HepG2 (cell line): ENCODE measurements around the gene JAKMIP2. TPM values are rescaled to one million over a fixed set of nuclear protein-coding genes. Genes with fewer than 3 reads are reported as not detected.

ENCODE experiments used
- ATAC-seq: fragments of 200-7000 bp; cut with Tn5 transposase; 3 replicates; pipeline ENCODE4 v1.9.1; 2020; ENCODE audit warnings: mild to moderate bottlenecking, moderate library complexity
- BruUV-seq: library from RNA; stranded (reverse); fragments of 400-500 nt; replicated peaks from 2 replicates; lab custom pipeline; 2021; lab: Mats Ljungman, UMichigan
- CTCF ChIA-PET: fragments of 300-600 bp; formaldehyde crosslinking; extraction: SDS; loops from one replicate; lab custom pipeline; 2021; ENCODE audit warnings: low total read pairs, inconsistent platforms, low intra/inter-chr PET ratio; lab: Yijun Ruan, JAX
- POLR2A ChIA-PET: fragments of 350-600 bp; sonication (Branson Sonifier 250); formaldehyde crosslinking; loops from one replicate; lab custom pipeline; 2020; ENCODE audit warnings: antibody characterized with exemption, inconsistent platforms; lab: Yijun Ruan, JAX
- DNase-seq: peaks from one replicate; pipeline ENCODE4 v3.0.0-alpha.2; 2015; ENCODE audit warnings: low spot score
- FAIRE-seq: peaks from 3 replicates; lab custom pipeline; 2011; peaks lifted over from hg19 to GRCh38; lab: Jason Lieb, UNC
- H2AFZ ChIP-seq: one replicate; pipeline ENCODE4 v1.6.1; 2011; ENCODE audit warnings: low read length, inconsistent platforms
- H3K27ac ChIP-seq: fragments of 300-600 bp; 3 replicates; pipeline ENCODE4 v1.8.0; 2011; ENCODE audit warnings: mixed run types, mild to moderate bottlenecking, mixed read lengths, low read length, inconsistent platforms; ENCODE audit not compliant: insufficient read depth; ENCODE audit errors: extremely low read length
- H3K27me3 ChIP-seq, 2 experiments: fragments of 200-600 bp in 1 of 2; 2 replicates in 1 of 2; 3 replicates in 1 of 2; pipeline versions ENCODE4 v1.6.0 to v1.8.0; 2011; ENCODE audit warnings: low read length in 2 of 2, mild to moderate bottlenecking in 2 of 2, moderate library complexity in 2 of 2, inconsistent platforms in 1 of 2; ENCODE audit not compliant: insufficient read depth in 2 of 2, control insufficient read depth in 1 of 2
- H3K36me3 ChIP-seq, 2 experiments: fragments of 200-600 bp in 1 of 2; replicated peaks in 1 of 2; 2 replicates in 1 of 2; 3 replicates in 1 of 2; pipeline versions ENCODE4 v1.5.1 to v1.8.0; 2011; ENCODE audit warnings: low read length in 2 of 2, inconsistent platforms in 1 of 2; ENCODE audit not compliant: insufficient read depth in 2 of 2, control insufficient read depth in 1 of 2
- H3K4me1 ChIP-seq: 2 replicates; pipeline ENCODE4 v1.5.1; 2012; ENCODE audit warnings: low read length, inconsistent platforms; ENCODE audit not compliant: insufficient read depth
- H3K4me2 ChIP-seq: 2 replicates; pipeline ENCODE4 v1.6.0; 2011; ENCODE audit warnings: low read depth, low read length, inconsistent platforms
- H3K4me3 ChIP-seq, 3 experiments: fragments of 200-600 bp in 1 of 3; sonication (generic), shearing (Covaris generic) in 1 of 3; replicated peaks in 1 of 3; 2 replicates each; pipeline ENCODE4 v1.5.1; 2011 to 2016; ENCODE audit warnings: low read length in 3 of 3, inconsistent platforms in 2 of 3, low read depth in 2 of 3, mild to moderate bottlenecking in 2 of 3, control low read depth in 1 of 3, mixed read lengths in 1 of 3; ENCODE audit not compliant: insufficient read depth in 1 of 3
- H3K79me2 ChIP-seq: one replicate; pipeline ENCODE4 v1.6.1; 2011; ENCODE audit warnings: low read length, inconsistent platforms; ENCODE audit not compliant: insufficient read depth
- H3K9ac ChIP-seq: 2 replicates; pipeline ENCODE4 v1.6.0; 2011; ENCODE audit warnings: mild to moderate bottlenecking, low read depth, low read length, inconsistent platforms; ENCODE audit not compliant: insufficient read depth
- H3K9me3 ChIP-seq: 2 replicates; pipeline ENCODE4 v1.5.1; 2012; ENCODE audit warnings: mild to moderate bottlenecking, low read length
- H4K20me1 ChIP-seq: 2 replicates; pipeline ENCODE4 v1.6.0; 2011; ENCODE audit warnings: inconsistent platforms, mild to moderate bottlenecking, low read length, moderate library complexity; ENCODE audit not compliant: insufficient read depth
- ERF ChIP-seq: IDR thresholded peaks from 2 replicates; pipeline ENCODE4 v1.6.1; 2018; ENCODE audit warnings: missing biosample characterization, missing genetic modification reagents
- GABPA ChIP-seq, 2 experiments: IDR thresholded peaks; 2 replicates each; pipeline ENCODE4 v1.6.1; 2011 to 2016; ENCODE audit warnings: low read depth in 2 of 2, low read length in 1 of 2, missing biosample characterization in 1 of 2, missing genetic modification characterization in 1 of 2
- KLF13 ChIP-seq: sonication (generic); formaldehyde crosslinking; IDR thresholded peaks from 2 replicates; pipeline ENCODE4 v1.4.0; 2020; ENCODE audit warnings: mild to moderate bottlenecking, missing genetic modification reagents
- KLF6 ChIP-seq: IDR thresholded peaks from 2 replicates; pipeline ENCODE4 v1.8.0; 2016; ENCODE audit warnings: missing biosample characterization, missing genetic modification reagents
- NPAS2 ChIP-seq: sonication (generic); formaldehyde crosslinking; IDR thresholded peaks from 2 replicates; pipeline ENCODE4 v1.8.0; 2022; ENCODE audit warnings: mild to moderate bottlenecking, missing genetic modification reagents, borderline replicate concordance
- NR2F6 ChIP-seq, 2 experiments: IDR thresholded peaks; 2 replicates each; pipeline ENCODE4 v1.6.1; 2016; ENCODE audit warnings: antibody characterized with exemption in 1 of 2, mild to moderate bottlenecking in 1 of 2
- PRMT3 ChIP-seq: sonication (generic); formaldehyde crosslinking; IDR thresholded peaks from 2 replicates; pipeline ENCODE4 v1.8.1; 2022; ENCODE audit warnings: low read depth, mild to moderate bottlenecking, moderate library complexity, missing genetic modification reagents, borderline replicate concordance
- RBM39 ChIP-seq: fragments of 200-400 bp; formaldehyde crosslinking; IDR thresholded peaks from one replicate; pipeline ENCODE4 v1.6.1; 2018; ENCODE audit warnings: antibody characterized with exemption, mild to moderate bottlenecking, low read depth, low read length; ENCODE audit not compliant: poor library complexity, severe bottlenecking
- RFX1 ChIP-seq: fragments of 450-650 bp; IDR thresholded peaks from 2 replicates; pipeline ENCODE4 v1.6.1; 2017
- STAT5B ChIP-seq: sonication (generic); formaldehyde crosslinking; IDR thresholded peaks from 2 replicates; pipeline ENCODE4 v1.4.0; 2020; ENCODE audit warnings: missing genetic modification reagents
- TCF12 ChIP-seq, 2 experiments: fragments of 450-650 bp in 1 of 2; sonication (generic) in 1 of 2; formaldehyde crosslinking in 1 of 2; IDR thresholded peaks; 2 replicates each; pipeline versions ENCODE4 v1.6.1 to v1.8.0; 2017 to 2022; ENCODE audit warnings: antibody characterized with exemption in 1 of 2, mild to moderate bottlenecking in 1 of 2, missing genetic modification reagents in 1 of 2, moderate library complexity in 1 of 2
- TOPORS ChIP-seq: sonication (generic); formaldehyde crosslinking; IDR thresholded peaks from 2 replicates; pipeline ENCODE4 v1.8.0; 2023; ENCODE audit warnings: mild to moderate bottlenecking, missing genetic modification reagents
- ZBTB37 ChIP-seq: sonication (generic); formaldehyde crosslinking; IDR thresholded peaks from 2 replicates; pipeline ENCODE4 v1.4.0; 2020; ENCODE audit warnings: mild to moderate bottlenecking, missing genetic modification reagents
- ZMYM4 ChIP-seq: sonication (generic); formaldehyde crosslinking; IDR thresholded peaks from 2 replicates; pipeline ENCODE4 v1.8.1; 2023; ENCODE audit warnings: mild to moderate bottlenecking, missing genetic modification reagents
- ZNF33A ChIP-seq: sonication (generic); formaldehyde crosslinking; IDR thresholded peaks from 2 replicates; pipeline ENCODE4 v1.5.1; 2020; ENCODE audit warnings: missing genetic modification reagents, mild to moderate bottlenecking, moderate library complexity, borderline replicate concordance
- ZNF784 ChIP-seq: sonication (generic); formaldehyde crosslinking; IDR thresholded peaks from 2 replicates; pipeline ENCODE4 v1.5.1; 2020; ENCODE audit warnings: missing genetic modification reagents, mild to moderate bottlenecking, borderline replicate concordance
- ZSCAN21 ChIP-seq: sonication (generic); formaldehyde crosslinking; IDR thresholded peaks from 2 replicates; pipeline ENCODE4 v1.8.0; 2022; ENCODE audit warnings: mild to moderate bottlenecking, missing genetic modification reagents, moderate library complexity, borderline replicate concordance
- WGBS: methylation state at CpG from one replicate; pipeline ENCODE4 v1.1.6; 2017; ENCODE audit warnings: low lambda C conversion rate; 5-methylcytosine and 5-hydroxymethylcytosine counted together
- in situ Hi-C: cut with HindIII; loops from 2 replicates; pipeline ENCODE4 v1.10.0; 2017; ENCODE audit warnings: low pct_unique_long_range_greater_than_20kb; ENCODE audit not compliant: extremely low pct_ligation_motif_present
- intact Hi-C: fragments of 100-400 bp; cut with micrococcal nuclease; formaldehyde crosslinking; loops from one replicate; pipeline ENCODE4 v1.10.0; 2022; ENCODE audit not compliant: unreplicated experiment
- polyA plus RNA-seq, 8 experiments: library from polyadenylated mRNA; depleted of rRNA in 3 of 8; stranded (reverse) in 7 of 8; unstranded in 1 of 8; fragments of >200 nt; fragmentation: Illumina TruSeq in 4 of 8; extraction: Trizol in 4 of 8; gene quantifications; 2 replicates each; pipeline versions ENCODE4 v1.2.1 to v1.2.3, GENCODE V29; 2011 to 2016; ENCODE audit warnings: low read depth in 4 of 8, missing spikeins in 1 of 8, mixed read lengths in 1 of 8; ENCODE audit not compliant: insufficient read depth in 1 of 8
- total RNA-seq, 5 experiments: library from RNA; depleted of rRNA; stranded (reverse); fragments of >200 nt; fragmentation: Illumina TruSeq; extraction: Trizol; gene quantifications; 2 replicates each; pipeline ENCODE4 v1.2.3, GENCODE V29; 2016; ENCODE audit warnings: low read depth in 1 of 5

Gene JAKMIP2
- total and polyA plus RNA-seq, 2 of the 13 experiments (the other 11 are each of a cell fraction or from before 2014, with no cell fraction given), result 0.04 to 2.1 TPM

GRCh38 chr5:147767048-147767447, 15.5 kb downstream of the JAKMIP2 start:
- POLR2A ChIA-PET, result no interaction called here
- no peaks in the 10 kb centered on the region for H3K9me3 ChIP-seq
- no peak overlapping the region for H3K9ac ChIP-seq
- H3K4me3 ChIP-seq, result no peak overlapping the region
- no peaks in the 10 kb centered on the region for H3K4me1 ChIP-seq
- intact Hi-C loops, result no loop called here
- H3K4me2 ChIP-seq, result no peak overlapping the region
- 84% methylated on average over 4 of the region's 4 CpGs for WGBS
- no peak for TF ChIP-seq ZSCAN21 (CRISPR knock-in tag)
- TF ChIP-seq RBM39, result no peak
- TF ChIP-seq ZMYM4 (CRISPR knock-in tag), result no peak
- no peak for TF ChIP-seq ZNF784 (CRISPR knock-in tag)
- no peak for TF ChIP-seq KLF13 (CRISPR knock-in tag)
- no peak for TF ChIP-seq ERF (CRISPR knock-in tag)
- TF ChIP-seq NR2F6 (IDR thresholded peaks at IDR 0.05), result no peak
- TF ChIP-seq NR2F6 (CRISPR knock-in tag; IDR thresholded peaks at IDR 0.05), result no peak
- no peak for TF ChIP-seq TOPORS
- TF ChIP-seq GABPA (IDR thresholded peaks at IDR 0.05; ENCODE audit: low read depth, low read length), result no peak
- no peak for TF ChIP-seq GABPA (CRISPR knock-in tag; IDR thresholded peaks at IDR 0.05; ENCODE audit: low read depth)
- TF ChIP-seq TCF12 (IDR thresholded peaks at IDR 0.05), result no peak
- TF ChIP-seq TCF12 (CRISPR knock-in tag; IDR thresholded peaks at IDR 0.05), result no peak
- TF ChIP-seq ZBTB37, result no peak
- TF ChIP-seq ZNF33A, result no peak
- no peak for TF ChIP-seq NPAS2 (CRISPR knock-in tag)
- TF ChIP-seq RFX1, result no peak
- no peak for TF ChIP-seq STAT5B (CRISPR knock-in tag)
- TF ChIP-seq PRMT3 (CRISPR knock-in tag), result no peak
- no peak for TF ChIP-seq KLF6 (CRISPR knock-in tag)
- in situ Hi-C loops, result no loop called here
- H3K27me3 ChIP-seq, result no peaks in the 10 kb centered on the region
- H3K36me3 ChIP-seq, result no peaks in the 10 kb centered on the region
- ATAC-seq (no peak), DNase-seq (no peak), FAIRE-seq (no peak)
- H4K20me1 ChIP-seq, result no peaks in the 10 kb centered on the region
- no TSS peak for BruUV-seq
- CTCF ChIA-PET, result no interaction called here
- no peak overlapping the region for H3K27ac ChIP-seq
- H3K79me2 ChIP-seq, result no peaks in the 10 kb centered on the region
- no peak overlapping the region for H2AFZ ChIP-seq
